HEK293 (cell line): ENCODE results near the gene RAG1.
A peak's percentile ranks its signal among the peaks of the same experiment; 100 is the strongest.

Experiments used
- CTCF ChIA-PET: fragments of 350-600 bp; formaldehyde crosslinking; extraction: SDS; loops from one replicate; lab custom pipeline; 2021; ENCODE audit warnings: antibody characterized with exemption; lab: Yijun Ruan, JAX
- POLR2A ChIA-PET: fragments of 300-600 bp; formaldehyde crosslinking; extraction: SDS; loops from one replicate; lab custom pipeline; 2020; ENCODE audit warnings: antibody characterized with exemption, inconsistent platforms; lab: Yijun Ruan, JAX
- H3K27ac ChIP-seq: fragments of 200-500 bp; sonication (Bioruptor generic); 2 replicates; pipeline ENCODE4 v1.5.1; 2014; ENCODE audit warnings: low read depth, low read length, control low read depth, inconsistent platforms; ENCODE audit errors: extremely low read depth
- H3K36me3 ChIP-seq, 2 experiments: fragments of 200-500 bp in 1 of 2; sonication (Bioruptor generic) in 1 of 2; 1 replicate in 1 of 2; 2 replicates in 1 of 2; pipeline ENCODE4 v1.5.1; 2014 to 2017; ENCODE audit warnings: inconsistent platforms in 2 of 2, low read length in 2 of 2; ENCODE audit not compliant: control insufficient read depth in 2 of 2, insufficient read depth in 1 of 2
- H3K4me1 ChIP-seq: fragments of 200-500 bp; sonication (Bioruptor generic); 2 replicates; pipeline ENCODE4 v1.5.1; 2014; ENCODE audit warnings: mild to moderate bottlenecking, low read length, inconsistent platforms; ENCODE audit not compliant: control insufficient read depth, insufficient read depth
- H3K4me3 ChIP-seq: 2 replicates; pipeline ENCODE4 v1.5.1; 2011; ENCODE audit warnings: low read depth, mild to moderate bottlenecking, control low read depth, low read length, moderate library complexity
- H3K9me3 ChIP-seq: fragments of 200-500 bp; sonication (Bioruptor generic); 2 replicates; pipeline ENCODE4 v1.5.1; 2014; ENCODE audit warnings: low read depth, low read length, inconsistent platforms; ENCODE audit not compliant: control insufficient read depth, insufficient read depth
- ZNF146 ChIP-seq: fragments of 450-650 bp; formaldehyde crosslinking; IDR thresholded peaks from 2 replicates; pipeline ENCODE4 v1.5.1; 2016; ENCODE audit warnings: missing biosample characterization, missing genetic modification characterization
- ZNF335 ChIP-seq: fragments of 450-650 bp; formaldehyde crosslinking; conservative IDR thresholded peaks from 2 replicates; pipeline ENCODE4 v1.5.1; 2016; ENCODE audit warnings: missing biosample characterization, missing genetic modification characterization
- ZNF354C ChIP-seq: fragments of 450-650 bp; formaldehyde crosslinking; IDR thresholded peaks from 2 replicates; pipeline ENCODE4 v1.5.1; 2016; ENCODE audit warnings: missing biosample characterization, missing genetic modification characterization, low read depth, borderline replicate concordance
- TF ChIP-seq, protein P1 (sequence below): fragments of 450-650 bp; formaldehyde crosslinking; IDR thresholded peaks from 2 replicates; pipeline ENCODE4 v1.5.1; 2017; ENCODE audit warnings: missing biosample characterization, missing genetic modification characterization
- TF ChIP-seq, protein P2 (sequence below): fragments of 450-650 bp; formaldehyde crosslinking; IDR thresholded peaks from 2 replicates; pipeline ENCODE4 v1.5.1; 2017; ENCODE audit warnings: missing biosample characterization, missing genetic modification characterization
- TF ChIP-seq, protein P3 (sequence below): fragments of 450-650 bp; formaldehyde crosslinking; conservative IDR thresholded peaks from 2 replicates; pipeline ENCODE4 v1.5.1; 2016; ENCODE audit warnings: low read depth, missing biosample characterization, missing genetic modification characterization
- TF ChIP-seq, protein P4 (sequence below): fragments of 450-650 bp; formaldehyde crosslinking; IDR thresholded peaks from 2 replicates; pipeline ENCODE4 v1.5.1; 2016; ENCODE audit warnings: missing biosample characterization, missing genetic modification characterization

Gene RAG1

DNA sequence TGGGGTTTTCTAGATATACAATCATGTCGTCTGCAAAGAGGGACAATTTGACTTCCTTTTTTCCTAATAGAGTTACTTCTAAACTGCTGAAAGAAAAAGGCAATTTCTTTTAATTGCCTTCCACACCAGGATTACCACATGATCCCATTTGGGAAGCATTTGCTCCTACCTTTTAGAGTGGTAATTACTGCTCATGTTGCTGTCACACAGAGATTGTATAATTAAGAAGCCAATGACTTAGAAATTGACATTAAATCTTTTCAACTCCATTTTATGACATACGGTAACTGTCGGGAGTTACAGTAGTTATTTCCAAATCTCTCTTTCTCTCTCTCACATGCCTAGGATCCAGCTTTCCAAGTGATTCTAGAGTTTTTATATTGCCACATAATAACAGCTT is 48.0 kb downstream of the RAG1 start (continued):
- TF ChIP-seq, protein P1, sequence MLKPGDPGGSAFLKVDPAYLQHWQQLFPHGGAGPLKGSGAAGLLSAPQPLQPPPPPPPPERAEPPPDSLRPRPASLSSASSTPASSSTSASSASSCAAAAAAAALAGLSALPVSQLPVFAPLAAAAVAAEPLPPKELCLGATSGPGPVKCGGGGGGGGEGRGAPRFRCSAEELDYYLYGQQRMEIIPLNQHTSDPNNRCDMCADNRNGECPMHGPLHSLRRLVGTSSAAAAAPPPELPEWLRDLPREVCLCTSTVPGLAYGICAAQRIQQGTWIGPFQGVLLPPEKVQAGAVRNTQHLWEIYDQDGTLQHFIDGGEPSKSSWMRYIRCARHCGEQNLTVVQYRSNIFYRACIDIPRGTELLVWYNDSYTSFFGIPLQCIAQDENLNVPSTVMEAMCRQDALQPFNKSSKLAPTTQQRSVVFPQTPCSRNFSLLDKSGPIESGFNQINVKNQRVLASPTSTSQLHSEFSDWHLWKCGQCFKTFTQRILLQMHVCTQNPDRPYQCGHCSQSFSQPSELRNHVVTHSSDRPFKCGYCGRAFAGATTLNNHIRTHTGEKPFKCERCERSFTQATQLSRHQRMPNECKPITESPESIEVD: peak; percentile 57
- TF ChIP-seq, protein P2, sequence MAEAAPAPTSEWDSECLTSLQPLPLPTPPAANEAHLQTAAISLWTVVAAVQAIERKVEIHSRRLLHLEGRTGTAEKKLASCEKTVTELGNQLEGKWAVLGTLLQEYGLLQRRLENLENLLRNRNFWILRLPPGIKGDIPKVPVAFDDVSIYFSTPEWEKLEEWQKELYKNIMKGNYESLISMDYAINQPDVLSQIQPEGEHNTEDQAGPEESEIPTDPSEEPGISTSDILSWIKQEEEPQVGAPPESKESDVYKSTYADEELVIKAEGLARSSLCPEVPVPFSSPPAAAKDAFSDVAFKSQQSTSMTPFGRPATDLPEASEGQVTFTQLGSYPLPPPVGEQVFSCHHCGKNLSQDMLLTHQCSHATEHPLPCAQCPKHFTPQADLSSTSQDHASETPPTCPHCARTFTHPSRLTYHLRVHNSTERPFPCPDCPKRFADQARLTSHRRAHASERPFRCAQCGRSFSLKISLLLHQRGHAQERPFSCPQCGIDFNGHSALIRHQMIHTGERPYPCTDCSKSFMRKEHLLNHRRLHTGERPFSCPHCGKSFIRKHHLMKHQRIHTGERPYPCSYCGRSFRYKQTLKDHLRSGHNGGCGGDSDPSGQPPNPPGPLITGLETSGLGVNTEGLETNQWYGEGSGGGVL: no peak
- TF ChIP-seq, protein P3, sequence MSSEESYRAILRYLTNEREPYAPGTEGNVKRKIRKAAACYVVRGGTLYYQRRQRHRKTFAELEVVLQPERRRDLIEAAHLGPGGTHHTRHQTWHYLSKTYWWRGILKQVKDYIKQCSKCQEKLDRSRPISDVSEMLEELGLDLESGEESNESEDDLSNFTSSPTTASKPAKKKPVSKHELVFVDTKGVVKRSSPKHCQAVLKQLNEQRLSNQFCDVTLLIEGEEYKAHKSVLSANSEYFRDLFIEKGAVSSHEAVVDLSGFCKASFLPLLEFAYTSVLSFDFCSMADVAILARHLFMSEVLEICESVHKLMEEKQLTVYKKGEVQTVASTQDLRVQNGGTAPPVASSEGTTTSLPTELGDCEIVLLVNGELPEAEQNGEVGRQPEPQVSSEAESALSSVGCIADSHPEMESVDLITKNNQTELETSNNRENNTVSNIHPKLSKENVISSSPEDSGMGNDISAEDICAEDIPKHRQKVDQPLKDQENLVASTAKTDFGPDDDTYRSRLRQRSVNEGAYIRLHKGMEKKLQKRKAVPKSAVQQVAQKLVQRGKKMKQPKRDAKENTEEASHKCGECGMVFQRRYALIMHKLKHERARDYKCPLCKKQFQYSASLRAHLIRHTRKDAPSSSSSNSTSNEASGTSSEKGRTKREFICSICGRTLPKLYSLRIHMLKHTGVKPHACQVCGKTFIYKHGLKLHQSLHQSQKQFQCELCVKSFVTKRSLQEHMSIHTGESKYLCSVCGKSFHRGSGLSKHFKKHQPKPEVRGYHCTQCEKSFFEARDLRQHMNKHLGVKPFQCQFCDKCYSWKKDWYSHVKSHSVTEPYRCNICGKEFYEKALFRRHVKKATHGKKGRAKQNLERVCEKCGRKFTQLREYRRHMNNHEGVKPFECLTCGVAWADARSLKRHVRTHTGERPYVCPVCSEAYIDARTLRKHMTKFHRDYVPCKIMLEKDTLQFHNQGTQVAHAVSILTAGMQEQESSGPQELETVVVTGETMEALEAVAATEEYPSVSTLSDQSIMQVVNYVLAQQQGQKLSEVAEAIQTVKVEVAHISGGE (tag by site-specific recombination): no peak

DNA sequence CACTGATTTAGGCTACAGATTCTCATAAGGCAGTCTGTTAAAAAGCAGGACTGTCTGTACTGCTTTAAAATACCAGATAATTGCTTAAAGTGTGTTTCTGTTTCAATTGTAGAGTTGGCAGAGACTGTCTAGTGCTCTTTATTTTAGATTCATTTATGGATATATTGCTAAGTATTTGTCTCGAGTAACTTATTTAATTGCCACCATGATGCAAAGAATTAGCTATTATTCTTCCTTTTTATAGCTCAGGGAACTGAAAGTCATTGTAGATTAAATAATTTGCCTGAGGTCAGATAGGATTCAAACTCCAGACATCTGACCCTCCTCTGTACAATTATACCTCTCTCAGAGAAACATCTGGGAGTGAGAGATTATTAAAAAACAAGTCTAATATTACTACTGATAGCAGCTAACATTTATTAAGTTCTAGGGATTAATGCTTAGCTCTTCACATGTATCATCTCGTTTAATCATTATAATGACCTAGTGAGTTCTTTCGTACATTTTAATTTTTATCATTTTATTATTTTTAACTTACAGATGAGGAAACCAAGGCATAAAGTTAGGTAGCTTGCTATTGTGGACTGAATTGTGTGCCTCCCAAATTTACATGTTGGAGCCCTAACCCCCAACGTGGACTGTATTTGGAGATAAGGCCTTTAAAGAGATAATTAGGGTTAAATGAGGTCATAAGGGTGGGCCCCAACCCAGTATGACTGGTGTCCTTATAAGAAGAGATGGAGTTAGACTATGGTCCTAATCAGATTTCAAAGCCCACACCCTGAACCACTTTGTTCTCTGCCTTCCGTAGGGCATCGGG is 49.9 kb downstream of the RAG1 start:
- no peaks in the 10 kb centered on the region for H3K9me3 ChIP-seq
- H3K36me3 ChIP-seq: no peaks in the 10 kb centered on the region
- no peak overlapping the region for H3K4me3 ChIP-seq
- CTCF ChIA-PET: interaction anchor here (0.7 to 5.5 kb wide), 2 partner anchors 36 to 54 kb away, joined by 3 to 60 read pairs; no protein-coding TSS in a partner anchor
- no peak overlapping the region for H3K27ac ChIP-seq
- TF ChIP-seq, protein P4, sequence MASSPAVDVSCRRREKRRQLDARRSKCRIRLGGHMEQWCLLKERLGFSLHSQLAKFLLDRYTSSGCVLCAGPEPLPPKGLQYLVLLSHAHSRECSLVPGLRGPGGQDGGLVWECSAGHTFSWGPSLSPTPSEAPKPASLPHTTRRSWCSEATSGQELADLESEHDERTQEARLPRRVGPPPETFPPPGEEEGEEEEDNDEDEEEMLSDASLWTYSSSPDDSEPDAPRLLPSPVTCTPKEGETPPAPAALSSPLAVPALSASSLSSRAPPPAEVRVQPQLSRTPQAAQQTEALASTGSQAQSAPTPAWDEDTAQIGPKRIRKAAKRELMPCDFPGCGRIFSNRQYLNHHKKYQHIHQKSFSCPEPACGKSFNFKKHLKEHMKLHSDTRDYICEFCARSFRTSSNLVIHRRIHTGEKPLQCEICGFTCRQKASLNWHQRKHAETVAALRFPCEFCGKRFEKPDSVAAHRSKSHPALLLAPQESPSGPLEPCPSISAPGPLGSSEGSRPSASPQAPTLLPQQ (tag by site-specific recombination): peak; percentile 46
- TF ChIP-seq ZNF354C (tag by site-specific recombination): no peak
- POLR2A ChIA-PET: interaction anchor here (0.6 kb wide), 1 partner anchor 131 kb away, joined by 3 read pairs; no protein-coding TSS in a partner anchor
- no peaks in the 10 kb centered on the region; the same call in 1 of the 2 replicates for H3K4me1 ChIP-seq

DNA sequence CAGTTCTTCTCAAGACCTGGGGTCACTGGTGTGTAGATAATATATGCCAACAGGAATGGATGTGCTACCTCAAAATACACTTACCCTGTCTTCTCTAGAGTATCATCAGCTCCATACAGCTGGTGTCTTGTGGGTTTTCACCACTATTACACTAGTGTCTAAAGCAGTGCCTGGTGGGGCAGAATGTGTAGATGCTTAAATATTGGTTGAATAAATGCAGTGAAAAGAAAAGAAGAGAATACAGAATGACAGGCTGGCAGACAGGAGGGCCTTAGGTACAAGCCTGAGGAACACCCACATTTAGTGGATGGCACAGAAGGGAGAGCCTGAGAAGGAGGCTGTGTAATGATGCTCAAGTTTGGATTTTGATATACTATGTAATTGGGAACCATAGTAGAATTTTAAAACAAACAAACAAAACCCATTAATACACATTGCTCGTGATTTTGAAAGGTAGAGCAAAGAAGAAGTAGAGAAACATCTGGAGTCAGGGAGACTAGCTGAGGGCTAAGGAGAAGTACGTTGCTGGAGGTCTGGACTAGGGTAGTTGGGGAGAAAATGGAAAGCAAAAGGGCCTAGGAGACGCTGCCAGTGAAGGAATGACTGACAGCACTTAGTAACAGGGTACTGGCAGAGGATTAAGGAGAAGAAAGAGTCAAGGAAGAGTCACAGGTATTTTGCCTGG is 50.7 kb downstream of the RAG1 start:
- TF ChIP-seq ZNF335 (peak; percentile 41; the same call in 1 of the 2 replicates), ZNF146 (no peak)
- Histone ChIP-seq H3K9me3 (no peaks in the 10 kb centered on the region), H3K36me3 (no peaks in the 10 kb centered on the region), H3K4me1 (no peaks in the 10 kb centered on the region; the same call in 1 of the 2 replicates), H3K4me3 (no peak overlapping the region), H3K27ac (no peak overlapping the region)
- ChIA-PET CTCF (interaction anchor here (0.7 to 5.5 kb wide), 6 partner anchors 17 to 146 kb away, joined by 3 to 60 read pairs (median 4); no protein-coding TSS in a partner anchor), POLR2A (no interaction called here)
